Measurements from ENCODE around the gene ISYNA1. TPM values are rescaled to one million over a fixed set of nuclear protein-coding genes. Genes with fewer than 3 reads are reported as not detected.

The ISYNA1 gene
- total RNA-seq, 4 donors from 2014 or later, result 5.3 to 26.4 (median 14.0) TPM

DNA sequence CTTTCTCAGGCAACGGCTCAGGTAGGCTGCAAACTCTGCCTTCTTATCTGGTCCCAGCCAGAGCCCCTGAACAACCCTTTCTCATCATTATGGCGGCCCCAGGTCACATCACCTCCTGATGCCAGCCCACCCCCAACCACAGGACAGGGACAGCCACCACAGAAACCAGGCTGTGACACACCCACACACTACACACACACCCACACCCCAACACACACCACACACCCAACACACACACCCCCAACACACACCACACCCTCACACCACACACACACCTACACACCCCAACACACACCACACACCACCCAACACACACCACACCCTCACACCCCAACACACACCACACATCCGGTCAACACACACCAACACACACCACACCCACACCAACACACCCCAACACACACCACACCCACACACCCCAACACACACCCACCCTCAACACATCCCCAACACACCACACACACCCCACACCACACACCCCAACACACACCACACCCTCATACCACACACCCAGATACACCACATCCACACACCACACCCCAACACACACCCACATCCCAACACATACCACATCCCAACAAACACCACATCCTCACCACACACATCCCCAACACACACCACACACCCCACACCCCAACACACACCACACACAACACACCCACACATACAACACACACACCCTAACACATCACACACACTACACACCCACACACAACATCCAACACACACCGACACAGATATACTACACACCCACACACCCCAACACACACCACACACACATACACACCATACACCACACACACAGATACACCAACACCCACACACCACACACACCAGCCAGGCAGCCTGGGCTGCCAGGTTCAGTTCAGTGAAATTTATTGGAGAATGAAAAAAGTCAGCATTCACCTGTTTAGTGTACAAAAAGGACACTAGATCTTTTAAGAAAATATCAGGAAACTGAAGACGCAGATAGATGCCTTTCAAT is 4.2 kb upstream of the ISYNA1 start:
- no peaks in the 10 kb centered on the region for H3K27me3 ChIP-seq
- no peak for DNase-seq
- no peak overlapping the region for H3K27ac ChIP-seq
- H3K4me1 ChIP-seq, result peaks cover 0 to 18% (median 11%) of the 10 kb centered on the region in 4 donors
- peaks cover 0 to 46% (median 0%) of the 10 kb centered on the region in 3 donors for H3K36me3 ChIP-seq
- no peaks in the 10 kb centered on the region for H3K9me3 ChIP-seq
- no peak overlapping the region for H3K4me3 ChIP-seq
- TF ChIP-seq POLR2A (IDR thresholded peaks at IDR 0.05) (no peak), CTCF (IDR thresholded peaks at IDR 0.05) (no peak)

DNA sequence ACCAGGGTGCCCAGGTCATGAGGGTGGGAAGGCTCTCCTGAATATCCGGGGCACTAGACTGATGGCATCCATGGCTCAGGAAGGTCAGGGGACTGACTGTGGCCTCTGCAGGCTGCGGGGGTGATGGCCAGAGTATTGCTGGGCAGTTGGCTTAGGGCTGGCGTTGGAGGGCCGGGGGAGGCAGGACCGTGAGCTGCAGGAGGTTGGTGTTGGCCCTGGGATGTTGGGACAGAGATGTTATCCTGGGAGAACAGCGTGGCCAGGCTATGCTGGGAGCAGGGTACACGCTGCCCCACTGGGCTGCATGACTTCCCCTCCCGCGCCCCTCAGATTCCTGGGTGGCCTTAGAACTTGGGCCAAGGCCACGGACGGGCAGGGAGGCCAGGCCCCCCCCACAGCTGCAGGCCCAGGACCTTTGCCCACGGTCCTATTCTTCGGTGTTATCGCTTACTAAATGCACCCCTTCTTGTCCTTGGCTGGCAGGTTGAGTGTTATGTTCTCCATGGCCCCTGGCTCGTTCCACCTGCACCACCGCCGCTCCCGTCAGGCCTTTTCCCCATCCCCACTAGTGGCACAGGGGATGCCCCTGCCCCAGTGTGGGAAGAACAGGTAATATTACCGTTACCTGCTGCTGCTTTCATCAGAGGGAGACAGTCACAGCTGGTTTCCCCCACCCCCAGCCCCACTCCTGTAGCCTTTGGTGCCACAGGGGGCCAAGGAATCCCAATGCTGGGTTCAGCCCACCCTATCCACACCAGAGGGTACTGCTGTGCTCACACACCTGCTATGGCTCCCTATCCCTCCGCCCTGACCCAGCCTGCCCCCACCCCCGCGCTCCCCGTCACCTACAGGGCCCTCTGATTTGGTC is 3.2 kb upstream of the ISYNA1 start:
- TF ChIP-seq POLR2A (IDR thresholded peaks at IDR 0.05) (no peak), CTCF (IDR thresholded peaks at IDR 0.05) (no peak)
- Histone ChIP-seq H3K4me1 (peaks cover 0 to 28% (median 15%) of the 10 kb centered on the region in 4 donors), H3K4me3 (no peak overlapping the region), H3K27me3 (no peaks in the 10 kb centered on the region), H3K27ac (peak overlapping the region in 1 of 4 donors; percentile 23), H3K9me3 (no peaks in the 10 kb centered on the region), H3K36me3 (peaks cover 0 to 36% (median 0%) of the 10 kb centered on the region in 3 donors)
- no peak for DNase-seq

DNA sequence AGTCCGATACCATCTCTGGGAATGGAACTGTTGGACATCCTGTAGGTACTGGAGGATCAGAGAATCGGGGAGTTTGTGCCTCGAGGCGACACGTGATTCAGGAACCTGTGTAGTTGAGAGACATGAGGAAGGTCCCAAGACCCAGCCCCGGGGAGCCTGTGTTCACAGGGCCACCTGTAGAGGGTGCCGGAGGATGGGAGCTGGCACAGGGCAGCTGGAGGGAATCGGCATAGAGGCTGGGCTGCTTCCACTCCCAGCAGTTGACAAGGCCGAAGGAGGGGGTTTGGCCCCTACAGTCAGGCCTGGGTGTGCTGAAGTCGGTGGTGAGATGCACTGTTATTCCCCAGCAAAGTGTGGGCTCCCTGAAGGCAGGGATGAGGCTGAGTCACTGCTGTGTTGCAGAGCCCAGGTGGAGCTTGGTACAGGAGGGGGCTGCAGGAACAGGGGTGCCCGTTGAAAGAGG is 2.5 kb upstream of the ISYNA1 start:
- Histone ChIP-seq H3K9me3 (no peaks in the 10 kb centered on the region), H3K27me3 (no peaks in the 10 kb centered on the region), H3K27ac (peak overlapping the region in 1 of 4 donors; percentile 23), H3K4me3 (no peak overlapping the region), H3K36me3 (peaks cover 0 to 29% (median 0%) of the 10 kb centered on the region in 3 donors), H3K4me1 (peaks cover 0 to 28% (median 15%) of the 10 kb centered on the region in 4 donors)
- no peak for TF ChIP-seq POLR2A (IDR thresholded peaks at IDR 0.05)
- peak in 4 of 6 experiments; percentile 25 to 39 (median 30) for TF ChIP-seq CTCF (IDR thresholded peaks at IDR 0.05)
- DNase-seq, result peak in 1 of 3 donors; percentile 63

DNA sequence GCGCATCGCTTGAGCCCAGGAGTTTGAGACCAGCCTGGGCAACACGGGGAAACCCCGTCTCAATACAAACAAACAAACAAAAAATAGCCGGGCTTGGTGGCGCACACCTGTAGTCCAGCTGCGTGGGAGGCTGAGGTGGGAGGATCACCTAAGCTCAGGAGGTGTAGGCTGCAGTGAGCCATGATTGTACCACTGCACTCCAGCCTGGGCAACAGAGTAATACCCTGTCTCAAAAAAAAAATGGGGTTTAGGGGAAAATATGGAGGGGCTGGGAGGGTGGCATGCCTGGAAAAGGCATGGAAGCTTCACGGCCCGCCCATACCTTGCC is 1.9 kb upstream of the ISYNA1 start:
- TF ChIP-seq POLR2A (IDR thresholded peaks at IDR 0.05), result no peak
- TF ChIP-seq CTCF (IDR thresholded peaks at IDR 0.05), result no peak
- Histone ChIP-seq H3K4me3 (no peak overlapping the region), H3K27ac (no peak overlapping the region), H3K27me3 (no peaks in the 10 kb centered on the region), H3K36me3 (peaks cover 0 to 23% (median 0%) of the 10 kb centered on the region in 3 donors), H3K4me1 (peaks cover 0 to 28% (median 15%) of the 10 kb centered on the region in 4 donors), H3K9me3 (no peaks in the 10 kb centered on the region)
- no peak for DNase-seq

Measured in Peyer's patch (tissue), 4 donors.